Heart right ventricle (tissue), 16 donors: ENCODE measurements around the gene SDHAF2. TPM values are rescaled to one million over a fixed set of nuclear protein-coding genes. Genes with fewer than 3 reads are reported as not detected.

Experiments
- ATAC-seq, 8 donors: fragments of 200-7000 bp; cut with Tn5 transposase; one replicate each; pipeline ENCODE4 v1.9.1; 2020; ENCODE audit warnings: mild to moderate bottlenecking in 8 of 8, moderate library complexity in 8 of 8, moderate number of reproducible peaks in 1 of 8
- DNase-seq, 2 donors: peaks; one replicate each; pipeline ENCODE4 v3.0.0-alpha.2; 2020
- H3K27ac ChIP-seq, 10 donors: fragments of 200-600 bp; sonication (generic) in 2 of 10; one replicate each; pipeline versions ENCODE4 v1.5.0 to v1.8.0; 2020 to 2022; ENCODE audit warnings: mild to moderate bottlenecking in 3 of 10
- H3K27me3 ChIP-seq, 7 donors: fragments of 200-600 bp; one replicate each; pipeline ENCODE4 v1.8.0; 2021 to 2022; ENCODE audit warnings: mild to moderate bottlenecking in 2 of 7
- H3K36me3 ChIP-seq, 9 donors: fragments of 200-600 bp; sonication (generic) in 1 of 9; one replicate each; pipeline versions ENCODE4 v1.5.0 to v1.8.0; 2020 to 2022; ENCODE audit warnings: mild to moderate bottlenecking in 2 of 9
- H3K4me1 ChIP-seq, 9 donors: fragments of 200-600 bp; sonication (generic) in 1 of 9; one replicate each; pipeline versions ENCODE4 v1.5.0 to v1.8.0; 2020 to 2022; ENCODE audit warnings: mild to moderate bottlenecking in 4 of 9
- H3K4me3 ChIP-seq, 10 donors: fragments of 200-600 bp; sonication (generic) in 2 of 10; one replicate each; pipeline versions ENCODE4 v1.5.0 to v1.8.0; 2020 to 2022; ENCODE audit warnings: mild to moderate bottlenecking in 7 of 10, moderate library complexity in 2 of 10
- H3K9me3 ChIP-seq, 11 donors: fragments of 200-600 bp in 10 of 11; sonication (generic) in 2 of 11; one replicate each; pipeline versions ENCODE4 v1.5.0 to v1.8.0; 2013 to 2022; ENCODE audit warnings: mild to moderate bottlenecking in 2 of 11, control low read depth in 1 of 11, moderate library complexity in 1 of 11
- WGBS, 2 donors: extraction: QIAGEN DNeasy Blood & Tissue Kit; methylation state at CpG; one replicate each; pipeline ENCODE4 v1.1.7; 2013; ENCODE audit warnings: inconsistent platforms in 1 of 2; 5-methylcytosine and 5-hydroxymethylcytosine counted together
- intact Hi-C, 10 donors: fragments of 100-400 bp; cut with DNase I; formaldehyde crosslinking; loops; one replicate each; pipeline versions ENCODE4 v1.11.1 to v1.14.2; 2022
- polyA plus RNA-seq, 2 donors: library from polyadenylated mRNA; stranded (reverse); fragments of 200-250 nt; gene quantifications; one replicate each; pipeline ENCODE4 v1.2.3, GENCODE V29; 2013
- total RNA-seq, 10 donors: library from RNA; stranded (reverse); fragmentation: NEBNext Ultra II Directional in 3 of 10; extraction: Animal tissue kit (Norgen Biotek cat#: 25700) in 3 of 10; gene quantifications; one replicate each; pipeline versions ENCODE4 v1.2.1 to v1.2.4, GENCODE V29; 2021 to 2023
- TF ChIP-seq, protein P1 (sequence below), 9 donors: fragments of 200-600 bp; sonication (generic) in 2 of 9; IDR thresholded peaks; one replicate each; pipeline versions ENCODE4 v1.5.0 to v1.8.0; 2021 to 2022; ENCODE audit warnings: antibody characterized with exemption in 9 of 9, mild to moderate bottlenecking in 5 of 9, moderate library complexity in 1 of 9
- donor health status: Arrhythmogenic right ventricular cardiomyopathy.
- donor health status: ischemic (EF 13 %, LVEDD 7.1; RV severe dilation, severe dysfunction).
- donor health status: healthy with polysubstance abuse.
- donor health status: DM: no; HTN: yes; CAD: no.
- donor health status: DM: no; HTN: no; CAD: no.
- donor health status: ischemic (EF 25% LVEDD 6.9; RV normal size, moderate dysfunction).
- donor health status: ischemic (EF 25% LVEDD 5.7; RV mildly dilated, moderate dysfunction).
- donor health status: healthy.
- donor health status: DM: yes; HTN: yes; CAD: no.
- donor health status: Ischemic cardiomyopathy.
- donor health status: ischemic (EF 35%, LVEDD 5.7; RV mildly dilated, moderate dysfunction).
- donor health status: nonischemic (EF 11% LVEDD 7.7; RV severe dilation, severe dysfunction).
- donor health status: DM: yes; HTN: yes; CAD: no.
- donor health status: PGD.
- donor health status: ischemic (EF 29% LVEDD 5.4; RV normal size, mild dysfunction).
- donor health status: nonischemic (EF 23%, LVEDD 6.1; RV moderate dilation, normal function).

The SDHAF2 gene
- total and polyA plus RNA-seq, 12 donors: 24.4 to 56.1 (median 33.9) TPM

DNA sequence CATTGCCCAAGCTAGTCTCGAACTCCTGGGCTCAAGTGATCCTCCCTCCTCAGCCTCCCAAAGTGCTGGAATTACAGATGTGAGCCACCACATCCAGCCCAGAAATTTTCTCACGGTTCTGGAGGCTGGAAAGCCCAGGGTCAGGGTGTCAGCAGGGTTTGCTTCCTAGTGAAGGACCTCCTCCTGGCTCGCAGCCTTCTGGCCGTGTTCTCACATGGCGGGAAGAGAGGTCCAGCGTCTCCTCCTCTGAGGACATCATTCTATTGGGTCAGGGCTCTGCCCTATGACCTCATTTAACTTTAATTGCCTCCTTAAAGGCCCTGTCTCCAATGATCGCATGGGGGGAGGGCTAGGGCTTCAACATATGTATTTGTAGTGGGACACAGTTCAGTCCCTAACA, 38.1 kb downstream of the SDHAF2 start:
- 72 to 78% methylated on average over 7 of the region's 7 CpGs for WGBS, 2 donors
- peak in 5 of 8 donors; percentile 32 to 59 (median 40) for ATAC-seq
- peaks cover 0 to 15% (median 7%) of the 10 kb centered on the region in 9 donors for H3K4me1 ChIP-seq
- intact Hi-C loops: no loop called here
- peak overlapping the region in 7 of 10 donors; percentile 5 to 55 (median 48) for H3K27ac ChIP-seq
- H3K4me3 ChIP-seq: no peak overlapping the region
- peaks cover 0 to 44% (median 0%) of the 10 kb centered on the region in 9 donors for H3K36me3 ChIP-seq
- TF ChIP-seq, protein P1, sequence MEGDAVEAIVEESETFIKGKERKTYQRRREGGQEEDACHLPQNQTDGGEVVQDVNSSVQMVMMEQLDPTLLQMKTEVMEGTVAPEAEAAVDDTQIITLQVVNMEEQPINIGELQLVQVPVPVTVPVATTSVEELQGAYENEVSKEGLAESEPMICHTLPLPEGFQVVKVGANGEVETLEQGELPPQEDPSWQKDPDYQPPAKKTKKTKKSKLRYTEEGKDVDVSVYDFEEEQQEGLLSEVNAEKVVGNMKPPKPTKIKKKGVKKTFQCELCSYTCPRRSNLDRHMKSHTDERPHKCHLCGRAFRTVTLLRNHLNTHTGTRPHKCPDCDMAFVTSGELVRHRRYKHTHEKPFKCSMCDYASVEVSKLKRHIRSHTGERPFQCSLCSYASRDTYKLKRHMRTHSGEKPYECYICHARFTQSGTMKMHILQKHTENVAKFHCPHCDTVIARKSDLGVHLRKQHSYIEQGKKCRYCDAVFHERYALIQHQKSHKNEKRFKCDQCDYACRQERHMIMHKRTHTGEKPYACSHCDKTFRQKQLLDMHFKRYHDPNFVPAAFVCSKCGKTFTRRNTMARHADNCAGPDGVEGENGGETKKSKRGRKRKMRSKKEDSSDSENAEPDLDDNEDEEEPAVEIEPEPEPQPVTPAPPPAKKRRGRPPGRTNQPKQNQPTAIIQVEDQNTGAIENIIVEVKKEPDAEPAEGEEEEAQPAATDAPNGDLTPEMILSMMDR (IDR thresholded peaks at IDR 0.05): no peak
- H3K27me3 ChIP-seq: no peaks in the 10 kb centered on the region
- no peaks in the 10 kb centered on the region for H3K9me3 ChIP-seq
- peak; percentile 36 to 62 for DNase-seq

- TF ChIP-seq, protein P1 (IDR thresholded peaks at IDR 0.05): no peak
- ATAC-seq: peak; percentile 61 to 82 (median 76)
- Histone ChIP-seq H3K27ac (peak overlapping the region; percentile 52 to 85 (median 78)), H3K4me3 (no peak overlapping the region), H3K36me3 (peaks cover 0 to 47% (median 0%) of the 10 kb centered on the region in 9 donors), H3K27me3 (no peaks in the 10 kb centered on the region), H3K4me1 (peaks cover under 1 to 27% (median 10%) of the 10 kb centered on the region in 9 donors), H3K9me3 (peaks cover 0 to 9% (median 0%) of the 10 kb centered on the region in 11 donors)
- peak; percentile 63 to 71 for DNase-seq
- intact Hi-C loops: loop anchor here in 4 of 10 donors (10.0 kb wide), 2 partner anchors 103 to 163 kb away; no protein-coding TSS in a partner anchor
- WGBS, 2 donors: 56 to 59% methylated on average over 5 of the region's 5 CpGs
These were observed 42.4 kb downstream of the SDHAF2 start for GRCh38 chr11:61472282-61472681.

DNA sequence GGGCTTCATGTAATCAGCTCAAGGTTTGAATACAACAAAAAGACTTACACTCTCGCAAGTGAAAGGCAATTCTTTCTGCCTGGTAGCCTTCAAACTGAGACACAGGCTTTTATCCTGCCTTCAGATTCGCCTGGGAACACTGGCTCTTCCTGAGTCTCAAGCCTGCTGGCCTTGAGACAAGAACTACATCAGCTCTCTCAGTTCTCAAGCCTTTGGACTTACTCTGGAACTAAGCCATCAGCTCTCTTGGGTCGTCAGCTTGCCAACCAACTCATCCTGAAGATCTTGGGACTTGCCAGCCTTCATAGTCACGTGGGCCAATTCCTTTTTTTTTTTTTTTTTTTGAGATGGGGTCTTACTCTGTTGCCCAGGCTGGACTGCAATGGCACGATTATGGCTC, 42.9 kb downstream of the SDHAF2 start:
- H3K4me3 ChIP-seq: no peak overlapping the region
- ATAC-seq (peak in 6 of 8 donors; percentile 32 to 75 (median 51)), DNase-seq (peak in 1 of 2 donors; percentile 57)
- peaks cover 0 to 46% (median 0%) of the 10 kb centered on the region in 9 donors for H3K36me3 ChIP-seq
- intact Hi-C loops: loop anchor here in 4 of 10 donors (10.0 kb wide), 2 partner anchors 102 to 162 kb away; no protein-coding TSS in a partner anchor
- peak overlapping the region; percentile 32 to 85 (median 78) for H3K27ac ChIP-seq
- TF ChIP-seq, protein P1 (IDR thresholded peaks at IDR 0.05): no peak
- H3K4me1 ChIP-seq: peaks cover 3 to 33% (median 16%) of the 10 kb centered on the region in 9 donors
- no peaks in the 10 kb centered on the region for H3K27me3 ChIP-seq
- 61% methylated on average over 5 of the region's 5 CpGs for WGBS, 2 donors
- peaks cover 0 to 9% (median 0%) of the 10 kb centered on the region in 11 donors for H3K9me3 ChIP-seq

- peaks cover 3 to 35% (median 19%) of the 10 kb centered on the region in 9 donors for H3K4me1 ChIP-seq
- peaks cover 0 to 9% (median 0%) of the 10 kb centered on the region in 11 donors for H3K9me3 ChIP-seq
- peak overlapping the region in 7 of 10 donors; percentile 3 to 85 (median 78) for H3K27ac ChIP-seq
- no peak for DNase-seq
- TF ChIP-seq, protein P1 (IDR thresholded peaks at IDR 0.05): no peak
- H3K4me3 ChIP-seq: no peak overlapping the region
- WGBS, 2 donors: 86 to 91% methylated on average over 3 of the region's 3 CpGs
- no peaks in the 10 kb centered on the region for H3K27me3 ChIP-seq
- ATAC-seq: no peak
- peaks cover 0 to 39% (median 0%) of the 10 kb centered on the region in 9 donors for H3K36me3 ChIP-seq
- intact Hi-C loops: loop anchor here in 4 of 10 donors (10.0 kb wide), 2 partner anchors 101 to 161 kb away; no protein-coding TSS in a partner anchor
These were observed 43.6 kb downstream of the SDHAF2 start for GRCh38 chr11:61473370-61474012.
